GM23338 (cell line): ENCODE measurements around the gene CSRNP3. TPM values are rescaled to one million over a fixed set of nuclear protein-coding genes. Genes with fewer than 3 reads are reported as not detected.

Experiments
- ATAC-seq: fragments of 200-7000 bp; cut with Tn5 transposase; 3 replicates; pipeline ENCODE4 v1.9.1; 2020
- DNase-seq: peaks from one replicate; pipeline ENCODE4 v3.0.0-alpha.2; 2015; ENCODE audit warnings: low spot score
- H2AFZ ChIP-seq: fragments of 200-600 bp; sonication (generic); 2 replicates; pipeline ENCODE4 v1.8.0; 2016; ENCODE audit warnings: antibody characterized with exemption, mild to moderate bottlenecking, moderate library complexity
- H3F3A ChIP-seq: fragments of 200-600 bp; sonication (generic); replicated peaks from 2 replicates; pipeline ENCODE4 v1.8.0; 2017; ENCODE audit warnings: antibody characterized with exemption, mixed run types, low read depth
- H3K27ac ChIP-seq: fragments of 200-600 bp; sonication (generic); 2 replicates; pipeline ENCODE4 v1.6.1; 2016; ENCODE audit warnings: low read depth
- H3K27me3 ChIP-seq: fragments of 200-600 bp; sonication (generic); 2 replicates; pipeline ENCODE4 v1.8.0; 2016; ENCODE audit warnings: mild to moderate bottlenecking, mixed run types, moderate library complexity; ENCODE audit not compliant: insufficient read depth
- H3K36me3 ChIP-seq: fragments of 200-600 bp; sonication (generic); 2 replicates; pipeline ENCODE4 v1.8.0; 2016; ENCODE audit warnings: mild to moderate bottlenecking; ENCODE audit not compliant: insufficient read depth
- H3K4me1 ChIP-seq: fragments of 200-600 bp; sonication (generic); 2 replicates; pipeline ENCODE4 v1.8.0; 2016; ENCODE audit warnings: mild to moderate bottlenecking, moderate library complexity; ENCODE audit not compliant: insufficient read depth
- H3K4me2 ChIP-seq: fragments of 200-600 bp; sonication (generic); 2 replicates; pipeline ENCODE4 v1.7.1; 2017; ENCODE audit warnings: mixed run types
- H3K4me3 ChIP-seq: fragments of 200-600 bp; sonication (generic); 2 replicates; pipeline ENCODE4 v1.6.1; 2016; ENCODE audit warnings: mixed run types
- H3K79me2 ChIP-seq: fragments of 200-600 bp; sonication (generic); replicated peaks from 2 replicates; pipeline ENCODE4 v1.8.0; 2017; ENCODE audit warnings: mild to moderate bottlenecking; ENCODE audit not compliant: insufficient read depth
- H3K9me2 ChIP-seq: fragments of 200-600 bp; sonication (generic); 2 replicates; pipeline ENCODE4 v1.8.0; 2017; ENCODE audit not compliant: insufficient read depth
- H4K20me1 ChIP-seq: fragments of 200-600 bp; sonication (generic); replicated peaks from 2 replicates; pipeline ENCODE4 v1.8.0; 2017; ENCODE audit warnings: mild to moderate bottlenecking; ENCODE audit not compliant: insufficient read depth
- H3K27ac Mint-ChIP-seq: 2 replicates; pipeline ENCODE4 v1.8.0; 2020; ENCODE audit warnings: inconsistent platforms, mild to moderate bottlenecking, moderate library complexity, mixed read lengths
- H3K27me3 Mint-ChIP-seq: 3 replicates; pipeline ENCODE4 v1.8.0; 2022; ENCODE audit warnings: low read depth, mild to moderate bottlenecking, moderate library complexity, mixed read lengths, inconsistent platforms; ENCODE audit not compliant: insufficient read depth, poor library complexity
- H3K36me3 Mint-ChIP-seq: 3 replicates; pipeline ENCODE4 v1.8.0; 2021; ENCODE audit warnings: low read depth, mild to moderate bottlenecking, inconsistent platforms, moderate library complexity, mixed read lengths
- H3K4me1 Mint-ChIP-seq: 3 replicates; pipeline ENCODE4 v1.8.0; 2020; ENCODE audit warnings: mild to moderate bottlenecking, inconsistent platforms, mixed read lengths
- H3K4me3 Mint-ChIP-seq: 3 replicates; pipeline ENCODE4 v1.8.0; 2021; ENCODE audit warnings: moderate library complexity, mild to moderate bottlenecking, inconsistent platforms, mixed read lengths
- H3K9me3 Mint-ChIP-seq: 3 replicates; pipeline ENCODE4 v1.8.0; 2020; ENCODE audit warnings: moderate library complexity, mild to moderate bottlenecking, inconsistent platforms, mixed read lengths
- JUNB ChIP-seq: IDR thresholded peaks from one replicate; pipeline ENCODE4 v1.6.1; 2016; ENCODE audit warnings: antibody characterized with exemption; ENCODE audit not compliant: unreplicated experiment
- polyA plus RNA-seq: library from polyadenylated mRNA; unstranded; fragments of >200 nt; fragmentation: Nextera tagmentation; extraction: Ambion mirVana; gene quantifications from 2 replicates; pipeline ENCODE4 v1.2.1, GENCODE V29; 2016
- total RNA-seq: library from RNA; depleted of rRNA; stranded (reverse); fragments of >200 nt; shearing (Covaris generic); gene quantifications from 2 replicates; pipeline ENCODE4 v1.2.3, GENCODE V29; 2014
- TF ChIP-seq, protein P1 (sequence below): IDR thresholded peaks from one replicate; pipeline ENCODE4 v1.6.1; 2018; ENCODE audit warnings: antibody characterized with exemption; ENCODE audit not compliant: unreplicated experiment
- TF ChIP-seq, protein P2 (sequence below): fragments of 250-450 bp; sonication (Bioruptor Pico); IDR thresholded peaks from 2 replicates; pipeline ENCODE4 v1.5.0; 2020; ENCODE audit warnings: mild to moderate bottlenecking, moderate library complexity

CSRNP3 gene
- total and polyA plus RNA-seq, 2 experiments from 2014 or later = 3.8 to 6.8 TPM

DNA sequence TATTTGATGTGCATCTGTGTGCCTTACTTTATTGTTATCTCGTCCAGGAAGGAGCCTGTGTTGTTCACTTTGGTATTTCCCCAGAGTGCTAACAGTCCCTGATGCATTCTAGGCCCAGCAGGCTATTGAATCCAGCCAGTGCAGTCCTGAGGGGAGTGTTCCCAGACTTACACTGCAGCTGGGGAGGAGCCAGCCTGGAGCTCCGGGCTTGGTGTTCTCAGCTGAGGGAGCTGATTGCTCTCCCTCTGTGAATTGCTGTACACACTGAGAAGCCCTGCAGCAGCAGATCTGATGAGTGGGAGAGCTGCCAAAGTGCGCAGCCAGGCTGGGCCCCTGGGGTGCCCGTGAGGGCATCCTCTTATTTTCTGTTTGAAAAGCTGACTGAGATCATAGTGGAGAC lies 165.4 kb downstream of the CSRNP3 start:
- no peaks in the 10 kb centered on the region for H3K9me3 Mint-ChIP-seq
- H3K27me3 ChIP-seq = no peaks in the 10 kb centered on the region
- TF ChIP-seq JUNB = no peak
- TF ChIP-seq, protein P1, sequence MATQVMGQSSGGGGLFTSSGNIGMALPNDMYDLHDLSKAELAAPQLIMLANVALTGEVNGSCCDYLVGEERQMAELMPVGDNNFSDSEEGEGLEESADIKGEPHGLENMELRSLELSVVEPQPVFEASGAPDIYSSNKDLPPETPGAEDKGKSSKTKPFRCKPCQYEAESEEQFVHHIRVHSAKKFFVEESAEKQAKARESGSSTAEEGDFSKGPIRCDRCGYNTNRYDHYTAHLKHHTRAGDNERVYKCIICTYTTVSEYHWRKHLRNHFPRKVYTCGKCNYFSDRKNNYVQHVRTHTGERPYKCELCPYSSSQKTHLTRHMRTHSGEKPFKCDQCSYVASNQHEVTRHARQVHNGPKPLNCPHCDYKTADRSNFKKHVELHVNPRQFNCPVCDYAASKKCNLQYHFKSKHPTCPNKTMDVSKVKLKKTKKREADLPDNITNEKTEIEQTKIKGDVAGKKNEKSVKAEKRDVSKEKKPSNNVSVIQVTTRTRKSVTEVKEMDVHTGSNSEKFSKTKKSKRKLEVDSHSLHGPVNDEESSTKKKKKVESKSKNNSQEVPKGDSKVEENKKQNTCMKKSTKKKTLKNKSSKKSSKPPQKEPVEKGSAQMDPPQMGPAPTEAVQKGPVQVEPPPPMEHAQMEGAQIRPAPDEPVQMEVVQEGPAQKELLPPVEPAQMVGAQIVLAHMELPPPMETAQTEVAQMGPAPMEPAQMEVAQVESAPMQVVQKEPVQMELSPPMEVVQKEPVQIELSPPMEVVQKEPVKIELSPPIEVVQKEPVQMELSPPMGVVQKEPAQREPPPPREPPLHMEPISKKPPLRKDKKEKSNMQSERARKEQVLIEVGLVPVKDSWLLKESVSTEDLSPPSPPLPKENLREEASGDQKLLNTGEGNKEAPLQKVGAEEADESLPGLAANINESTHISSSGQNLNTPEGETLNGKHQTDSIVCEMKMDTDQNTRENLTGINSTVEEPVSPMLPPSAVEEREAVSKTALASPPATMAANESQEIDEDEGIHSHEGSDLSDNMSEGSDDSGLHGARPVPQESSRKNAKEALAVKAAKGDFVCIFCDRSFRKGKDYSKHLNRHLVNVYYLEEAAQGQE = no peak
- TF ChIP-seq, protein P2, sequence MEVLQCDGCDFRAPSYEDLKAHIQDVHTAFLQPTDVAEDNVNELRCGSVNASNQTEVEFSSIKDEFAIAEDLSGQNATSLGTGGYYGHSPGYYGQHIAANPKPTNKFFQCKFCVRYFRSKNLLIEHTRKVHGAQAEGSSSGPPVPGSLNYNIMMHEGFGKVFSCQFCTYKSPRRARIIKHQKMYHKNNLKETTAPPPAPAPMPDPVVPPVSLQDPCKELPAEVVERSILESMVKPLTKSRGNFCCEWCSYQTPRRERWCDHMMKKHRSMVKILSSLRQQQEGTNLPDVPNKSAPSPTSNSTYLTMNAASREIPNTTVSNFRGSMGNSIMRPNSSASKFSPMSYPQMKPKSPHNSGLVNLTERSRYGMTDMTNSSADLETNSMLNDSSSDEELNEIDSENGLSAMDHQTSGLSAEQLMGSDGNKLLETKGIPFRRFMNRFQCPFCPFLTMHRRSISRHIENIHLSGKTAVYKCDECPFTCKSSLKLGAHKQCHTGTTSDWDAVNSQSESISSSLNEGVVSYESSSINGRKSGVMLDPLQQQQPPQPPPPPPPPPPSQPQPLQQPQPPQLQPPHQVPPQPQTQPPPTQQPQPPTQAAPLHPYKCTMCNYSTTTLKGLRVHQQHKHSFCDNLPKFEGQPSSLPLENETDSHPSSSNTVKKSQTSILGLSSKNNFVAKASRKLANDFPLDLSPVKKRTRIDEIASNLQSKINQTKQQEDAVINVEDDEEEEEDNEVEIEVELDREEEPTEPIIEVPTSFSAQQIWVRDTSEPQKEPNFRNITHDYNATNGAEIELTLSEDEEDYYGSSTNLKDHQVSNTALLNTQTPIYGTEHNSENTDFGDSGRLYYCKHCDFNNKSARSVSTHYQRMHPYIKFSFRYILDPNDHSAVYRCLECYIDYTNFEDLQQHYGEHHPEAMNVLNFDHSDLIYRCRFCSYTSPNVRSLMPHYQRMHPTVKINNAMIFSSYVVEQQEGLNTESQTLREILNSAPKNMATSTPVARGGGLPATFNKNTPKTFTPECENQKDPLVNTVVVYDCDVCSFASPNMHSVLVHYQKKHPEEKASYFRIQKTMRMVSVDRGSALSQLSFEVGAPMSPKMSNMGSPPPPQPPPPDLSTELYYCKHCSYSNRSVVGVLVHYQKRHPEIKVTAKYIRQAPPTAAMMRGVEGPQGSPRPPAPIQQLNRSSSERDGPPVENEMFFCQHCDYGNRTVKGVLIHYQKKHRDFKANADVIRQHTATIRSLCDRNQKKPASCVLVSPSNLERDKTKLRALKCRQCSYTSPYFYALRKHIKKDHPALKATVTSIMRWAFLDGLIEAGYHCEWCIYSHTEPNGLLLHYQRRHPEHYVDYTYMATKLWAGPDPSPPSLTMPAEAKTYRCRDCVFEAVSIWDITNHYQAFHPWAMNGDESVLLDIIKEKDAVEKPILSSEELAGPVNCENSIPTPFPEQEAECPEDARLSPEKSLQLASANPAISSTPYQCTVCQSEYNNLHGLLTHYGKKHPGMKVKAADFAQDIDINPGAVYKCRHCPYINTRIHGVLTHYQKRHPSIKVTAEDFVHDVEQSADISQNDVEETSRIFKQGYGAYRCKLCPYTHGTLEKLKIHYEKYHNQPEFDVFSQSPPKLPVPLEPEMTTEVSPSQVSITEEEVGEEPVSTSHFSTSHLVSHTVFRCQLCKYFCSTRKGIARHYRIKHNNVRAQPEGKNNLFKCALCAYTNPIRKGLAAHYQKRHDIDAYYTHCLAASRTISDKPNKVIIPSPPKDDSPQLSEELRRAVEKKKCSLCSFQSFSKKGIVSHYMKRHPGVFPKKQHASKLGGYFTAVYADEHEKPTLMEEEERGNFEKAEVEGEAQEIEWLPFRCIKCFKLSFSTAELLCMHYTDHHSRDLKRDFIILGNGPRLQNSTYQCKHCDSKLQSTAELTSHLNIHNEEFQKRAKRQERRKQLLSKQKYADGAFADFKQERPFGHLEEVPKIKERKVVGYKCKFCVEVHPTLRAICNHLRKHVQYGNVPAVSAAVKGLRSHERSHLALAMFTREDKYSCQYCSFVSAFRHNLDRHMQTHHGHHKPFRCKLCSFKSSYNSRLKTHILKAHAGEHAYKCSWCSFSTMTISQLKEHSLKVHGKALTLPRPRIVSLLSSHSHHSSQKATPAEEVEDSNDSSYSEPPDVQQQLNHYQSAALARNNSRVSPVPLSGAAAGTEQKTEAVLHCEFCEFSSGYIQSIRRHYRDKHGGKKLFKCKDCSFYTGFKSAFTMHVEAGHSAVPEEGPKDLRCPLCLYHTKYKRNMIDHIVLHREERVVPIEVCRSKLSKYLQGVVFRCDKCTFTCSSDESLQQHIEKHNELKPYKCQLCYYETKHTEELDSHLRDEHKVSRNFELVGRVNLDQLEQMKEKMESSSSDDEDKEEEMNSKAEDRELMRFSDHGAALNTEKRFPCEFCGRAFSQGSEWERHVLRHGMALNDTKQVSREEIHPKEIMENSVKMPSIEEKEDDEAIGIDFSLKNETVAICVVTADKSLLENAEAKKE = peak; percentile 63; the same call in 1 of the 2 replicates
- peaks cover 3% of the 10 kb centered on the region for H3K27me3 Mint-ChIP-seq
- no peak overlapping the region for H3K4me3 Mint-ChIP-seq
- H3K9me2 ChIP-seq = no peaks in the 10 kb centered on the region
- H3K4me3 ChIP-seq = peak overlapping the region; percentile 1; the same call in 1 of the 2 replicates
- peaks cover 40% of the 10 kb centered on the region for H3K4me1 ChIP-seq
- no peaks in the 10 kb centered on the region for H3K36me3 Mint-ChIP-seq
- no peaks in the 10 kb centered on the region for H3F3A ChIP-seq
- peak overlapping the region; percentile 91 for H3K27ac ChIP-seq
- H3K4me1 Mint-ChIP-seq = peaks cover 43% of the 10 kb centered on the region
- no peak overlapping the region for H2AFZ ChIP-seq
- no peaks in the 10 kb centered on the region for H4K20me1 ChIP-seq
- ATAC-seq (peak; percentile 94), DNase-seq (peak; percentile 78)
- H3K79me2 ChIP-seq = no peaks in the 10 kb centered on the region
- H3K4me2 ChIP-seq = peak overlapping the region; percentile 42; the same call in 1 of the 2 replicates
- H3K27ac Mint-ChIP-seq = peak overlapping the region; percentile 61
- H3K36me3 ChIP-seq = no peaks in the 10 kb centered on the region
